Measurements from ENCODE around the gene NUDT16L1. TPM values are rescaled to one million over a fixed set of nuclear protein-coding genes. Genes with fewer than 3 reads are reported as not detected.

NUDT16L1 gene
- total and polyA plus RNA-seq, 7 donors, result 6.3 to 20.2 (median 7.7) TPM

DNA sequence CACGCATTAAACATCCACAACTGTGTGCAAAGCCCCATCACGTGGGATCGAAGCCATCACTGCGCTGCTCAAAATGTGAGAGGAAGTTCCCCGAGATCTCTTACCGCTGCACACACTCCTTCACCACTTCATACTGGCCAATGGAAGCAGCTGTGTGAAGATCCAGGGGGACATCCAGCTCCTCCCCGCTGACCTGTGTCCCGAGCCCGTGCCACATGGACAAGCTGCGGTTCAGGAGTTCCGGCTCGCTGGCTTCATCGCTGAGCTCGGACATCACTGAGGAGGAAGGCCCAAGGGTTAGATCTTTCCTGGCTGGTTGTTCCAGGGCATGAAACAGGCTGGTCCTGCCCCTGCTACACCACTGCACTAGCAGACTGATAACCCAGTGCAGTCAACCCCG lies 36.5 kb downstream of the NUDT16L1 start:
- no peaks in the 10 kb centered on the region for H3K27me3 ChIP-seq (ENCODE audit: insufficient read depth in 3 of 3, low read length in 2 of 3)
- no peaks in the 10 kb centered on the region for H3K4me1 ChIP-seq
- WGBS, 3 donors, result 92 to 93% (median 92%) methylated on average over 15 of the region's 15 CpGs
- ATAC-seq, result no peak
- H3K4me3 ChIP-seq, result no peak overlapping the region
- no peak for TF ChIP-seq CTCF (IDR thresholded peaks at IDR 0.05)
- intact Hi-C loops (cut with DNase I), result no loop called here
- peaks cover 6 to 67% of the 10 kb centered on the region in 2 donors for H3K36me3 ChIP-seq (ENCODE audit: insufficient read depth in 1 of 2, low read depth in 1 of 2)
- peak in 1 of 2 donors; percentile 26 for DNase-seq
- H3K27ac ChIP-seq, result no peak overlapping the region
- H3K9me3 ChIP-seq, result no peaks in the 10 kb centered on the region

DNA sequence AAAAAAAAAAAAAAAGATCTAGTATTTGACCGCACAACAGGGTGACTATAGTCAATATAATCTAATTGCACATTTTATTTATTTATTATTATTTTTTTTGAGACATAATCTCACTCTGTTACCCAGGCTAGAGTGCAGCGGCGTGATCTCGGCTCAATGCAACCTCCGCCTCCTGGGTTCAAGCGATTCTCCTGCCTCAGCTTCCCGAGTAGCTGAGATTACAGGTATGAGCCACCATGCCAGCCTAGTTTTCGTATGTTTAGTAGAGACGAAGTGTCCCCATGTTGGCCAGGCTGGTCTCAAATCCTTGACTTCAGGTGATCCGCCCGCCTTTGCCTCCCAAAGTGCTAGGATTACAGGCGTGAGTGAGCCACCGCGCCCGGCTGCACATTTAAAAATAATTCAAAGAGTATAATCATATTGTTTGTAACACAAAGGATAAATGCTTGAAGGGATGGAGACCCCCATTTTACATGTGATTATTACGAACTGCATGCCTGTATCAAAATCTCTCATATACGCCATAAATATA lies 39.9 kb downstream of the NUDT16L1 start:
- Histone ChIP-seq H3K4me1 (peaks cover 9% of the 10 kb centered on the region), H3K9me3 (no peaks in the 10 kb centered on the region), H3K27me3 (ENCODE audit: insufficient read depth in 3 of 3, low read length in 2 of 3) (no peaks in the 10 kb centered on the region), H3K36me3 (ENCODE audit: insufficient read depth in 1 of 2, low read depth in 1 of 2) (peaks cover 2 to 37% of the 10 kb centered on the region in 2 donors), H3K4me3 (peak overlapping the region; percentile 87), H3K27ac (peak overlapping the region; percentile 82)
- DNase-seq (peak in 1 of 2 donors; percentile 46), ATAC-seq (no peak)
- 28 to 34% (median 31%) methylated on average over 17 of the region's 17 CpGs for WGBS, 3 donors
- TF ChIP-seq CTCF (IDR thresholded peaks at IDR 0.05), result no peak
- intact Hi-C loops (cut with DNase I), result no loop called here

- Histone ChIP-seq H3K4me1 (peaks cover 9% of the 10 kb centered on the region), H3K4me3 (peak overlapping the region; percentile 87), H3K27ac (peak overlapping the region; percentile 82), H3K9me3 (no peaks in the 10 kb centered on the region), H3K36me3 (ENCODE audit: insufficient read depth in 1 of 2, low read depth in 1 of 2) (peaks cover 2 to 33% of the 10 kb centered on the region in 2 donors), H3K27me3 (ENCODE audit: insufficient read depth in 3 of 3, low read length in 2 of 3) (no peaks in the 10 kb centered on the region)
- DNase-seq (peak in 1 of 2 donors; percentile 37), ATAC-seq (peak in 1 of 4 donors; percentile 2)
- 0% methylated on average over 17 to 19 of the region's 19 CpGs for WGBS, 3 donors
- no peak for TF ChIP-seq CTCF (IDR thresholded peaks at IDR 0.05)
- intact Hi-C loops (cut with DNase I), result no loop called here
Measured at GRCh38 chr16:4733747-4734062, 40.3 kb downstream of the NUDT16L1 start.

- peak; percentile 98 for DNase-seq
- WGBS, 3 donors, result 0 to 1% (median 1%) methylated on average over 53 to 70 of the region's 70 CpGs
- Histone ChIP-seq H3K4me3 (peak within 1 kb of the TSS; percentile 87), H3K9me3 (no peaks in the 10 kb centered on the region), H3K27me3 (ENCODE audit: insufficient read depth in 3 of 3, low read length in 2 of 3) (no peaks in the 10 kb centered on the region), H3K27ac (peak within 1 kb of the TSS; percentile 82), H3K36me3 (ENCODE audit: insufficient read depth in 1 of 2, low read depth in 1 of 2) (peaks cover 2 to 28% of the 10 kb centered on the region in 2 donors), H3K4me1 (peaks cover 9% of the 10 kb centered on the region)
- TF ChIP-seq CTCF (IDR thresholded peaks at IDR 0.05), result no peak
- ATAC-seq, result peak; percentile 98
- intact Hi-C loops (cut with DNase I), result no loop called here
Measured at GRCh38 chr16:4734063-4734729, 40.8 kb downstream of the NUDT16L1 start, which contains the start of the genes ANKS3 and DNAAF8. Gene ANKS3 (minus strand): TSS chr16:4734271. CDS start chr16:4730149, 4,122 bp downstream. Gene DNAAF8 (plus strand): TSS chr16:4734537. CDS start chr16:4736515, 1,978 bp downstream.
